H1 (cell line): ENCODE measurements around the gene OR9I1. TPM values are rescaled to one million over a fixed set of nuclear protein-coding genes. Genes with fewer than 3 reads are reported as not detected.
A peak's percentile ranks its signal among the peaks of the same experiment; 100 is the strongest.

ENCODE experiments used
- CTCF ChIP-seq, 3 experiments: IDR thresholded peaks; 1 replicate in 2 of 3; 2 replicates in 1 of 3; pipeline versions ENCODE4 v1.5.1 to v1.6.1; 2011; ENCODE audit warnings: low read length in 3 of 3, mild to moderate bottlenecking in 3 of 3, inconsistent platforms in 2 of 3, low read depth in 1 of 3, moderate library complexity in 1 of 3; ENCODE audit not compliant: insufficient read depth in 1 of 3; ENCODE audit errors: control extremely low read depth in 1 of 3
- SIRT6 ChIP-seq: IDR thresholded peaks from one replicate; pipeline ENCODE4 v1.7.1; 2012; ENCODE audit warnings: low read length, inconsistent platforms
- polyA plus RNA-seq, 7 experiments: library from polyadenylated mRNA; depleted of rRNA in 3 of 7; stranded (reverse) in 5 of 7; unstranded in 2 of 7; fragments of >200 nt in 5 of 7; fragments of 200-250 nt in 2 of 7; gene quantifications; 1 replicate in 5 of 7; 2 replicates in 1 of 7; 4 replicates in 1 of 7; pipeline versions ENCODE4 v1.2.1 to v1.2.3, GENCODE V29; 2011 to 2013; ENCODE audit warnings: missing spikeins in 2 of 7, mixed read lengths in 2 of 7
- total RNA-seq: library from RNA; stranded (reverse); fragmentation: NEBNext Ultra II Directional; extraction: Animal tissue kit (Norgen Biotek cat#: 25700); gene quantifications from 2 replicates; pipeline ENCODE4 v1.2.1, GENCODE V29; 2021

The OR9I1 gene
- total and polyA plus RNA-seq, 2 of the 8 experiments (the other 6 are each of a cell fraction or from before 2014, with no cell fraction given): not detected

GRCh38 chr11:58068655-58069054, 56.7 kb downstream of the OR9I1 start (continued):
- TF ChIP-seq CTCF (IDR thresholded peaks at IDR 0.05; ENCODE audit: control extremely low read depth in 1 of 3, insufficient read depth in 1 of 3, low read depth in 1 of 3, low read length in 3 of 3) (peak in 2 of 3 experiments; percentile 39 to 45; a peak in 2 of 4 replicates), SIRT6 (no peak)
